HepG2 (cell line): ENCODE data around the gene LRRC25. TPM values are rescaled to one million over a fixed set of nuclear protein-coding genes. Genes with fewer than 3 reads are reported as not detected.
A peak's percentile ranks its signal among the peaks of the same experiment; 100 is the strongest.

Source experiments
- ARNT ChIP-seq: fragments of 450-650 bp; IDR thresholded peaks from 2 replicates; pipeline ENCODE4 v1.6.1; 2017
- FOXP1 ChIP-seq, 2 experiments: fragments of 450-650 bp in 1 of 2; IDR thresholded peaks; 2 replicates each; pipeline ENCODE4 v1.6.1; 2017 to 2018; ENCODE audit warnings: antibody characterized with exemption in 1 of 2
- GABPB1 ChIP-seq: IDR thresholded peaks from 2 replicates; pipeline ENCODE4 v1.6.1; 2016; ENCODE audit warnings: mild to moderate bottlenecking, missing genetic modification reagents, moderate library complexity, missing compliant biosample characterization
- HMG20A ChIP-seq: IDR thresholded peaks from 2 replicates; pipeline ENCODE4 v1.6.1; 2016; ENCODE audit warnings: borderline replicate concordance
- MAX ChIP-seq: IDR thresholded peaks from 2 replicates; pipeline ENCODE4 v1.6.1; 2012; ENCODE audit warnings: inconsistent platforms
- SOX5 ChIP-seq: IDR thresholded peaks from 2 replicates; pipeline ENCODE4 v1.6.1; 2016; ENCODE audit warnings: borderline replicate concordance
- TBX2 ChIP-seq: sonication (generic); formaldehyde crosslinking; IDR thresholded peaks from 2 replicates; pipeline ENCODE4 v1.5.0; 2020; ENCODE audit warnings: missing genetic modification reagents, mild to moderate bottlenecking, borderline replicate concordance
- ZNF12 ChIP-seq: sonication (generic); formaldehyde crosslinking; IDR thresholded peaks from 2 replicates; pipeline ENCODE4 v1.5.0; 2020; ENCODE audit warnings: missing genetic modification reagents
- ZNF264 ChIP-seq: sonication (generic); formaldehyde crosslinking; IDR thresholded peaks from 2 replicates; pipeline ENCODE4 v1.4.0; 2020; ENCODE audit warnings: missing genetic modification reagents
- ZNF281 ChIP-seq: sonication (generic); formaldehyde crosslinking; IDR thresholded peaks from 2 replicates; pipeline ENCODE4 v1.4.0; 2020; ENCODE audit warnings: missing genetic modification reagents, borderline replicate concordance
- ZNF609 ChIP-seq: sonication (generic); formaldehyde crosslinking; IDR thresholded peaks from 2 replicates; pipeline ENCODE4 v1.4.0; 2020; ENCODE audit warnings: mild to moderate bottlenecking, missing genetic modification reagents, borderline replicate concordance
- ZNF710 ChIP-seq: sonication (generic); formaldehyde crosslinking; IDR thresholded peaks from 2 replicates; pipeline ENCODE4 v1.5.0; 2020; ENCODE audit warnings: mild to moderate bottlenecking, missing genetic modification reagents, borderline replicate concordance
- ZNF724P ChIP-seq: sonication (generic); formaldehyde crosslinking; IDR thresholded peaks from 2 replicates; pipeline ENCODE4 v1.8.0; 2022; ENCODE audit warnings: missing genetic modification reagents, borderline replicate concordance
- ZUFSP ChIP-seq: sonication (generic); formaldehyde crosslinking; IDR thresholded peaks from 2 replicates; pipeline ENCODE4 v1.9.0; 2021; ENCODE audit warnings: missing genetic modification reagents, mild to moderate bottlenecking, borderline replicate concordance
- polyA plus RNA-seq, 8 experiments: library from polyadenylated mRNA; depleted of rRNA in 3 of 8; stranded (reverse) in 7 of 8; unstranded in 1 of 8; fragments of >200 nt; fragmentation: Illumina TruSeq in 4 of 8; extraction: Trizol in 4 of 8; gene quantifications; 2 replicates each; pipeline versions ENCODE4 v1.2.1 to v1.2.3, GENCODE V29; 2011 to 2016; ENCODE audit warnings: low read depth in 4 of 8, missing spikeins in 1 of 8, mixed read lengths in 1 of 8; ENCODE audit not compliant: insufficient read depth in 1 of 8
- total RNA-seq, 5 experiments: library from RNA; depleted of rRNA; stranded (reverse); fragments of >200 nt; fragmentation: Illumina TruSeq; extraction: Trizol; gene quantifications; 2 replicates each; pipeline ENCODE4 v1.2.3, GENCODE V29; 2016; ENCODE audit warnings: low read depth in 1 of 5

The LRRC25 gene
- total and polyA plus RNA-seq, 2 of the 13 experiments (the other 11 are each of a cell fraction or from before 2014, with no cell fraction given), result 0.13 to 0.53 TPM

GRCh38 chr19:18364826-18365528 is 32.4 kb downstream of the LRRC25 start (continued):
- TF ChIP-seq ZNF264 (CRISPR knock-in tag), result peak; percentile 48; the same call in 1 of the 2 replicates
- TF ChIP-seq HMG20A, result peak; percentile 71; the same call in 1 of the 2 replicates
- TF ChIP-seq ZNF281 (CRISPR knock-in tag), result peak; percentile 88; the same call in 1 of the 2 replicates
- no peak for TF ChIP-seq ARNT
- TF ChIP-seq SOX5 (CRISPR knock-in tag), result peak; percentile 85
- no peak for TF ChIP-seq ZUFSP (CRISPR knock-in tag)
- TF ChIP-seq ZNF12, result peak; percentile 28; the same call in 1 of the 2 replicates
- TF ChIP-seq GABPB1, result peak; percentile 67
- TF ChIP-seq ZNF609 (CRISPR knock-in tag), result peak; percentile 79; the same call in 1 of the 2 replicates
- peak; percentile 63; the same call in 1 of the 2 replicates for TF ChIP-seq TBX2 (CRISPR knock-in tag)
- 0 out of 2 replicates have a peak, but pooled peaks have one; percentile 16 for TF ChIP-seq ZNF710 (CRISPR knock-in tag)
- no peak for TF ChIP-seq FOXP1 (IDR thresholded peaks at IDR 0.05)
- TF ChIP-seq FOXP1 (CRISPR knock-in tag; IDR thresholded peaks at IDR 0.05), result peak; percentile 60
- peak; percentile 39; the same call in 1 of the 2 replicates for TF ChIP-seq MAX
- TF ChIP-seq ZNF724P (CRISPR knock-in tag), result no peak
